HepG2 (cell line): ENCODE data around the gene IGLON5. TPM values are rescaled to one million over a fixed set of nuclear protein-coding genes. Genes with fewer than 3 reads are reported as not detected.
A peak's percentile ranks its signal among the peaks of the same experiment; 100 is the strongest.

Experiments used
- ATF1 ChIP-seq: IDR thresholded peaks from 2 replicates; pipeline ENCODE4 v1.6.1; 2016; ENCODE audit warnings: mild to moderate bottlenecking, control low read depth
- KAT2B ChIP-seq: fragments of 150-350 bp; IDR thresholded peaks from 2 replicates; pipeline ENCODE4 v1.6.1; 2014; ENCODE audit warnings: low read depth, low read length, borderline replicate concordance
- NCOA2 ChIP-seq: sonication (generic); formaldehyde crosslinking; IDR thresholded peaks from 2 replicates; pipeline ENCODE4 v1.8.0; 2022; ENCODE audit warnings: inconsistent platforms
- NR3C1 ChIP-seq: sonication (generic); formaldehyde crosslinking; IDR thresholded peaks from 2 replicates; pipeline ENCODE4 v1.4.0; 2020; ENCODE audit warnings: missing genetic modification reagents
- PCBP1 ChIP-seq: fragments of 200-400 bp; formaldehyde crosslinking; IDR thresholded peaks from 2 replicates; pipeline ENCODE4 v1.6.1; 2017; ENCODE audit warnings: mild to moderate bottlenecking, low read depth, low read length, borderline replicate concordance
- SMAD1 ChIP-seq: sonication (generic); formaldehyde crosslinking; IDR thresholded peaks from 2 replicates; pipeline ENCODE4 v1.4.0; 2020; ENCODE audit warnings: missing genetic modification reagents, low read depth, mild to moderate bottlenecking, borderline replicate concordance
- ZMAT3 ChIP-seq: sonication (generic); formaldehyde crosslinking; conservative IDR thresholded peaks from 2 replicates; pipeline ENCODE4 v1.7.0; 2021; ENCODE audit warnings: missing genetic modification reagents
- ZNF225 ChIP-seq: sonication (generic); formaldehyde crosslinking; IDR thresholded peaks from 2 replicates; pipeline ENCODE4 v1.4.0; 2020; ENCODE audit warnings: mild to moderate bottlenecking, missing genetic modification reagents
- ZNF530 ChIP-seq: sonication (generic); formaldehyde crosslinking; IDR thresholded peaks from 2 replicates; pipeline ENCODE4 v1.5.0; 2020; ENCODE audit warnings: low read depth, mild to moderate bottlenecking, missing genetic modification reagents
- ZNF660 ChIP-seq: sonication (generic); formaldehyde crosslinking; IDR thresholded peaks from 2 replicates; pipeline ENCODE4 v1.5.1; 2020; ENCODE audit warnings: mild to moderate bottlenecking, low read depth, missing genetic modification reagents, borderline replicate concordance
- ZNF672 ChIP-seq: sonication (generic); formaldehyde crosslinking; IDR thresholded peaks from 2 replicates; pipeline ENCODE4 v1.8.1; 2022; ENCODE audit warnings: missing genetic modification reagents
- polyA plus RNA-seq, 8 experiments: library from polyadenylated mRNA; depleted of rRNA in 3 of 8; stranded (reverse) in 7 of 8; unstranded in 1 of 8; fragments of >200 nt; fragmentation: Illumina TruSeq in 4 of 8; extraction: Trizol in 4 of 8; gene quantifications; 2 replicates each; pipeline versions ENCODE4 v1.2.1 to v1.2.3, GENCODE V29; 2011 to 2016; ENCODE audit warnings: low read depth in 4 of 8, missing spikeins in 1 of 8, mixed read lengths in 1 of 8; ENCODE audit not compliant: insufficient read depth in 1 of 8
- total RNA-seq, 5 experiments: library from RNA; depleted of rRNA; stranded (reverse); fragments of >200 nt; fragmentation: Illumina TruSeq; extraction: Trizol; gene quantifications; 2 replicates each; pipeline ENCODE4 v1.2.3, GENCODE V29; 2016; ENCODE audit warnings: low read depth in 1 of 5
- TF ChIP-seq, protein P1 (sequence below): sonication (generic); formaldehyde crosslinking; IDR thresholded peaks from 2 replicates; pipeline ENCODE4 v1.4.0; 2020; ENCODE audit warnings: mild to moderate bottlenecking, missing genetic modification reagents, borderline replicate concordance
- TF ChIP-seq, protein P2 (sequence below): sonication (generic); formaldehyde crosslinking; IDR thresholded peaks from 2 replicates; pipeline ENCODE4 v1.5.0; 2020; ENCODE audit warnings: missing genetic modification reagents, mild to moderate bottlenecking, borderline replicate concordance
- TF ChIP-seq, protein P3 (sequence below): sonication (generic); formaldehyde crosslinking; IDR thresholded peaks from 2 replicates; pipeline ENCODE4 v1.5.1; 2020; ENCODE audit warnings: missing genetic modification reagents, mild to moderate bottlenecking, borderline replicate concordance
- TF ChIP-seq, protein P4 (sequence below): sonication (generic); formaldehyde crosslinking; IDR thresholded peaks from 2 replicates; pipeline ENCODE4 v1.9.0; 2021; ENCODE audit warnings: missing genetic modification reagents, borderline replicate concordance
- TF ChIP-seq, protein P5 (sequence below): sonication (generic); formaldehyde crosslinking; IDR thresholded peaks from 2 replicates; pipeline ENCODE4 v1.8.1; 2023; ENCODE audit warnings: missing genetic modification reagents, inconsistent platforms, borderline replicate concordance

The IGLON5 gene
- total and polyA plus RNA-seq, 2 of the 13 experiments (the other 11 are each of a cell fraction or from before 2014, with no cell fraction given): 0.04 to 5.7 TPM

DNA sequence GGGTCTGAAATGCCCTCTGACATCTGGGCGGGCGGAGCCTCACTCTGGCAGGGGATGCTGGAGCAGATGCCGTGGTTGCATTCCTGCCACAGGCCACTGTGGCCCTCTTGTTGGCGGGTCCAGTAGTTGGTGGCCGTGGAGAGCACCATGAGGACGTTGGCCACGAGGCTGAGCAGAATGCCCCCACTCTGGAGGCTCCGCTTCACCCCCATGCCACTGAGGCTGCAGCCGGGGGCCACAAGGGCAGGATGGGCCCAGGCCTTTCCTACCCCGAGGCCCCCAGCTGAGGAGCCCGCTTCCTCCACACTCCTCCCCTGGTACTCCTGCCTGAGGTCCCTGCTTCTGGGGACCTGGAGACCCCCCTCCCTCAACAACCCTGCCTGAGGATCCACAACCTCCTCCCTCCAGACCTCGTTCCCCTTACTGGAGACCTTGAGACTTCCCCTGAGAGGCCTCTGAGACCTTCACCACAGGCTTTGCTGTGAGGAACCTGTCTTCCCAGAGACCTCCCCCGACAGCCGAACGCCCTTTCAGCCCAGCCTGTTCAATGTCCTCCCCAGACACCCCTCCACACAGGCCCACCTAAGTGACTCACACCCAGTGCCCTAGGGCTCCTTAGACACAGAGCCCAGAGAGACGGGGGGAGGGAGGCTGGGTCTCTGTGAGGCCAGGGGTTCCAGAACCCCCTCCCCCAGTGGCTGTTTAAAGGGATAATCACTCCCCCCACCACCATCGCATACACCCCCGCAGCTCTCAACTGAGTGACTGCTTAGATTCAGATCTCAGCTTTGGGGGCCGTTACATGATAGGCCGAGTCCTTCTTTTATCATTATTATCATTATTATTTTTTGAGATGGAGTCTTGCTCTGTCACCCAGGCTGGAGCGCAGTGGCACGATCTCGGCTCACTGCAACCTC, 57.2 kb downstream of the IGLON5 start, which contains the start of gene CLDND2 (continued):
- TF ChIP-seq ZNF225 (CRISPR knock-in tag) (no peak), PCBP1 (0 out of 2 replicates have a peak, but pooled peaks have one; percentile 21), KAT2B (no peak), NCOA2 (CRISPR knock-in tag) (peak; percentile 2; the same call in 1 of the 2 replicates), ZNF660 (CRISPR knock-in tag) (no peak), ZNF530 (no peak), ZMAT3 (CRISPR knock-in tag) (no peak), SMAD1 (CRISPR knock-in tag) (peak; percentile 2; the same call in 1 of the 2 replicates), ZNF672 (no peak), NR3C1 (CRISPR knock-in tag) (no peak), ATF1 (CRISPR knock-in tag) (no peak)
- TF ChIP-seq, protein P1, sequence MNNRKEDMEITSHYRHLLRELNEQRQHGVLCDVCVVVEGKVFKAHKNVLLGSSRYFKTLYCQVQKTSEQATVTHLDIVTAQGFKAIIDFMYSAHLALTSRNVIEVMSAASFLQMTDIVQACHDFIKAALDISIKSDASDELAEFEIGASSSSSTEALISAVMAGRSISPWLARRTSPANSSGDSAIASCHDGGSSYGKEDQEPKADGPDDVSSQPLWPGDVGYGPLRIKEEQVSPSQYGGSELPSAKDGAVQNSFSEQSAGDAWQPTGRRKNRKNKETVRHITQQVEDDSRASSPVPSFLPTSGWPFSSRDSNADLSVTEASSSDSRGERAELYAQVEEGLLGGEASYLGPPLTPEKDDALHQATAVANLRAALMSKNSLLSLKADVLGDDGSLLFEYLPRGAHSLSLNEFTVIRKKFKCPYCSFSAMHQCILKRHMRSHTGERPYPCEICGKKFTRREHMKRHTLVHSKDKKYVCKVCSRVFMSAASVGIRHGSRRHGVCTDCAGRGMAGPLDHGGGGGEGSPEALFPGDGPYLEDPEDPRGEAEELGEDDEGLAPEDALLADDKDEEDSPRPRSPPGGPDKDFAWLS (CRISPR knock-in tag): no peak
- TF ChIP-seq, protein P2, sequence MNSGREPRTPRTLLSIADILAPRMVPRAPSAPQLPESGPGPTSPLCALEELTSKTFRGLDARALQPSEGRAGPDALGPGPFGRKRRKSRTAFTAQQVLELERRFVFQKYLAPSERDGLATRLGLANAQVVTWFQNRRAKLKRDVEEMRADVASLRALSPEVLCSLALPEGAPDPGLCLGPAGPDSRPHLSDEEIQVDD: no peak
- TF ChIP-seq, protein P3, sequence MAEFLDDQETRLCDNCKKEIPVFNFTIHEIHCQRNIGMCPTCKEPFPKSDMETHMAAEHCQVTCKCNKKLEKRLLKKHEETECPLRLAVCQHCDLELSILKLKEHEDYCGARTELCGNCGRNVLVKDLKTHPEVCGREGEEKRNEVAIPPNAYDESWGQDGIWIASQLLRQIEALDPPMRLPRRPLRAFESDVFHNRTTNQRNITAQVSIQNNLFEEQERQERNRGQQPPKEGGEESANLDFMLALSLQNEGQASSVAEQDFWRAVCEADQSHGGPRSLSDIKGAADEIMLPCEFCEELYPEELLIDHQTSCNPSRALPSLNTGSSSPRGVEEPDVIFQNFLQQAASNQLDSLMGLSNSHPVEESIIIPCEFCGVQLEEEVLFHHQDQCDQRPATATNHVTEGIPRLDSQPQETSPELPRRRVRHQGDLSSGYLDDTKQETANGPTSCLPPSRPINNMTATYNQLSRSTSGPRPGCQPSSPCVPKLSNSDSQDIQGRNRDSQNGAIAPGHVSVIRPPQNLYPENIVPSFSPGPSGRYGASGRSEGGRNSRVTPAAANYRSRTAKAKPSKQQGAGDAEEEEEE (CRISPR knock-in tag): no peak
- TF ChIP-seq, protein P4, sequence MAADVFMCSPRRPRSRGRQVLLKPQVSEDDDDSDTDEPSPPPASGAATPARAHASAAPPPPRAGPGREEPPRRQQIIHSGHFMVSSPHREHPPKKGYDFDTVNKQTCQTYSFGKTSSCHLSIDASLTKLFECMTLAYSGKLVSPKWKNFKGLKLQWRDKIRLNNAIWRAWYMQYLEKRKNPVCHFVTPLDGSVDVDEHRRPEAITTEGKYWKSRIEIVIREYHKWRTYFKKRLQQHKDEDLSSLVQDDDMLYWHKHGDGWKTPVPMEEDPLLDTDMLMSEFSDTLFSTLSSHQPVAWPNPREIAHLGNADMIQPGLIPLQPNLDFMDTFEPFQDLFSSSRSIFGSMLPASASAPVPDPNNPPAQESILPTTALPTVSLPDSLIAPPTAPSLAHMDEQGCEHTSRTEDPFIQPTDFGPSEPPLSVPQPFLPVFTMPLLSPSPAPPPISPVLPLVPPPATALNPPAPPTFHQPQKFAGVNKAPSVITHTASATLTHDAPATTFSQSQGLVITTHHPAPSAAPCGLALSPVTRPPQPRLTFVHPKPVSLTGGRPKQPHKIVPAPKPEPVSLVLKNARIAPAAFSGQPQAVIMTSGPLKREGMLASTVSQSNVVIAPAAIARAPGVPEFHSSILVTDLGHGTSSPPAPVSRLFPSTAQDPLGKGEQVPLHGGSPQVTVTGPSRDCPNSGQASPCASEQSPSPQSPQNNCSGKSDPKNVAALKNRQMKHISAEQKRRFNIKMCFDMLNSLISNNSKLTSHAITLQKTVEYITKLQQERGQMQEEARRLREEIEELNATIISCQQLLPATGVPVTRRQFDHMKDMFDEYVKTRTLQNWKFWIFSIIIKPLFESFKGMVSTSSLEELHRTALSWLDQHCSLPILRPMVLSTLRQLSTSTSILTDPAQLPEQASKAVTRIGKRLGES (CRISPR knock-in tag): no peak
- TF ChIP-seq, protein P5, sequence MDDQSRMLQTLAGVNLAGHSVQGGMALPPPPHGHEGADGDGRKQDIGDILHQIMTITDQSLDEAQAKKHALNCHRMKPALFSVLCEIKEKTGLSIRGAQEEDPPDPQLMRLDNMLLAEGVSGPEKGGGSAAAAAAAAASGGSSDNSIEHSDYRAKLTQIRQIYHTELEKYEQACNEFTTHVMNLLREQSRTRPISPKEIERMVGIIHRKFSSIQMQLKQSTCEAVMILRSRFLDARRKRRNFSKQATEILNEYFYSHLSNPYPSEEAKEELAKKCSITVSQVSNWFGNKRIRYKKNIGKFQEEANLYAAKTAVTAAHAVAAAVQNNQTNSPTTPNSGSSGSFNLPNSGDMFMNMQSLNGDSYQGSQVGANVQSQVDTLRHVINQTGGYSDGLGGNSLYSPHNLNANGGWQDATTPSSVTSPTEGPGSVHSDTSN (CRISPR knock-in tag): 0 out of 2 replicates have a peak, but pooled peaks have one; percentile 9
